A549 (cell line): ENCODE measurements around the gene PTPRG. TPM values are rescaled to one million over a fixed set of nuclear protein-coding genes. Genes with fewer than 3 reads are reported as not detected.

Source experiments
- ATAC-seq, 2 experiments: fragments of 200-7000 bp in 1 of 2; fragments of >200 bp in 1 of 2; cut with Nextera tagmentation in 1 of 2; cut with Tn5 transposase in 1 of 2; 3 replicates each; pipeline versions ENCODE4 v1.8.0 to v1.9.1; 2018 to 2020; ENCODE audit warnings: mild to moderate bottlenecking in 1 of 2, moderate library complexity in 1 of 2
- CTCF ChIA-PET: fragments of 300-600 bp; sonication (Branson Sonifier 250); formaldehyde crosslinking; extraction: SDS; loops from one replicate; lab custom pipeline; 2021; ENCODE audit warnings: antibody characterized with exemption, inconsistent platforms; lab: Yijun Ruan, JAX
- POLR2A ChIA-PET: fragments of 350-600 bp; formaldehyde crosslinking; extraction: SDS; loops from one replicate; lab custom pipeline; 2021; ENCODE audit warnings: antibody characterized with exemption, inconsistent platforms; lab: Yijun Ruan, JAX
- DNase-seq, 2 experiments: peaks; one replicate each; pipeline versions ENCODE4 v3.0.0 to v3.0.0-alpha.2; 2011 to 2016; ENCODE audit warnings: low read depth in 1 of 2, low spot score in 1 of 2
- FAIRE-seq: peaks from 2 replicates; lab custom pipeline; 2011; peaks lifted over from hg19 to GRCh38; lab: Jason Lieb, UNC
- H3K27ac ChIP-seq, 2 experiments: fragments of >200 bp; sonication (Bioruptor Twin); formaldehyde crosslinking; 3 replicates each; pipeline ENCODE4 v1.5.1; 2016 to 2017
- H3K4me1 ChIP-seq: fragments of >200 bp; sonication (Bioruptor Twin); formaldehyde crosslinking; 3 replicates; pipeline ENCODE4 v1.6.1; 2016
- H3K4me2 ChIP-seq: fragments of >200 bp; sonication (Bioruptor Twin); formaldehyde crosslinking; 3 replicates; pipeline ENCODE4 v1.6.1; 2016
- H3K4me3 ChIP-seq: fragments of >200 bp; sonication (Bioruptor Twin); formaldehyde crosslinking; 3 replicates; pipeline ENCODE4 v1.5.1; 2016
- H3K9me3 ChIP-seq: fragments of >200 bp; sonication (Bioruptor Twin); formaldehyde crosslinking; 3 replicates; pipeline ENCODE4 v1.6.1; 2016
- ATOH8 ChIP-seq: fragments of 250-450 bp; sonication (Bioruptor Pico); IDR thresholded peaks from 2 replicates; pipeline ENCODE4 v1.5.0; 2020; ENCODE audit warnings: low read depth, mild to moderate bottlenecking, moderate library complexity
- BCL3 ChIP-seq: fragments of >200 bp; sonication (Bioruptor Twin); formaldehyde crosslinking; IDR thresholded peaks from 3 replicates; pipeline ENCODE4 v1.6.1; 2016
- CBX2 ChIP-seq: fragments of 200-600 bp; sonication (generic); IDR thresholded peaks from 2 replicates; pipeline ENCODE4 v1.6.1; 2016; ENCODE audit warnings: low read depth, mild to moderate bottlenecking, borderline replicate concordance
- CHD4 ChIP-seq: fragments of 200-600 bp; sonication (generic); IDR thresholded peaks from 2 replicates; pipeline ENCODE4 v1.6.1; 2016; ENCODE audit warnings: antibody characterized with exemption, mild to moderate bottlenecking, borderline replicate concordance
- CTCF ChIP-seq: fragments of >200 bp; sonication (Bioruptor Twin); formaldehyde crosslinking; IDR thresholded peaks from 3 replicates; pipeline ENCODE4 v1.5.1; 2016
- E2F6 ChIP-seq: IDR thresholded peaks from 2 replicates; pipeline ENCODE4 v1.6.1; 2012; ENCODE audit warnings: low read depth, borderline replicate concordance
- EHF ChIP-seq: fragments of 250-450 bp; sonication (Bioruptor Pico); IDR thresholded peaks from 2 replicates; pipeline ENCODE4 v1.5.0; 2020; ENCODE audit warnings: mild to moderate bottlenecking
- ELK1 ChIP-seq: fragments of 150-350 bp; IDR thresholded peaks from 2 replicates; pipeline ENCODE4 v1.6.1; 2014; ENCODE audit warnings: low read depth, mild to moderate bottlenecking, low read length
- ESRRA ChIP-seq: fragments of 150-350 bp; IDR thresholded peaks from 2 replicates; pipeline ENCODE4 v1.6.1; 2014; ENCODE audit warnings: mild to moderate bottlenecking, low read length, borderline replicate concordance
- FOSB ChIP-seq: fragments of 250-450 bp; sonication (Bioruptor Pico); IDR thresholded peaks from 2 replicates; pipeline ENCODE4 v1.5.0; 2020; ENCODE audit warnings: mild to moderate bottlenecking, moderate library complexity
- FOSL2 ChIP-seq, 2 experiments: fragments of 450-650 bp in 1 of 2; fragments of >200 bp in 1 of 2; sonication (Bioruptor Twin) in 1 of 2; formaldehyde crosslinking; IDR thresholded peaks; 2 replicates each; pipeline versions ENCODE4 v1.5.0 to v1.6.1; 2016 to 2020; ENCODE audit warnings: mild to moderate bottlenecking in 1 of 2, moderate library complexity in 1 of 2
- HOXA7 ChIP-seq: fragments of 250-450 bp; sonication (Bioruptor Pico); IDR thresholded peaks from 2 replicates; pipeline ENCODE4 v1.5.0; 2020; ENCODE audit warnings: mild to moderate bottlenecking, moderate library complexity
- JUN ChIP-seq, 2 experiments: fragments of >200 bp; sonication (Bioruptor Twin); formaldehyde crosslinking; IDR thresholded peaks; 2 replicates in 1 of 2; 3 replicates in 1 of 2; pipeline ENCODE4 v1.6.1; 2016 to 2017
- MAZ ChIP-seq: fragments of 150-350 bp; IDR thresholded peaks from 2 replicates; pipeline ENCODE4 v1.6.1; 2014; ENCODE audit warnings: antibody characterized with exemption, low read depth, low read length, borderline replicate concordance
- RAD21 ChIP-seq, 2 experiments: fragments of >200 bp in 1 of 2; sonication (Bioruptor Twin) in 1 of 2; formaldehyde crosslinking in 1 of 2; IDR thresholded peaks in 1 of 2; conservative IDR thresholded peaks in 1 of 2; 2 replicates in 1 of 2; 3 replicates in 1 of 2; pipeline ENCODE4 v1.6.1; 2012 to 2018; ENCODE audit warnings: inconsistent platforms in 1 of 2
- REST ChIP-seq: fragments of 200-600 bp; sonication (generic); IDR thresholded peaks from 2 replicates; pipeline ENCODE4 v1.6.1; 2016; ENCODE audit warnings: antibody characterized with exemption, mild to moderate bottlenecking, moderate library complexity
- RNF2 ChIP-seq: fragments of 200-600 bp; sonication (generic); IDR thresholded peaks from 2 replicates; pipeline ENCODE4 v1.6.1; 2016; ENCODE audit warnings: low read depth, mild to moderate bottlenecking, antibody characterized with exemption, moderate library complexity, borderline replicate concordance
- SMC3 ChIP-seq: fragments of >200 bp; sonication (Bioruptor Twin); formaldehyde crosslinking; IDR thresholded peaks from 3 replicates; pipeline ENCODE4 v1.6.1; 2018; ENCODE audit warnings: inconsistent platforms
- WGBS: methylation state at CpG from one replicate; pipeline ENCODE4 v1.1.6; 2017; ENCODE audit errors: missing lambda C conversion rate; 5-methylcytosine and 5-hydroxymethylcytosine counted together
- polyA plus RNA-seq, 4 experiments: library from polyadenylated mRNA; depleted of rRNA in 3 of 4; stranded (reverse); fragments of >200 nt; fragmentation: RNase III in 1 of 4; extraction: RNeasy Plus Mini Kit Qiagen cat#74134 plus additional on column Dnase treatment in 1 of 4; gene quantifications; 2 replicates in 3 of 4; 3 replicates in 1 of 4; pipeline ENCODE4 v1.2.3, GENCODE V29; 2011 to 2017

PTPRG gene
- polyA plus RNA-seq, 2 of the 4 experiments (the other 2 are of a cell fraction) = 4.5 to 4.8 TPM

- no peak for ATAC-seq
- Histone ChIP-seq H3K27ac (no peak overlapping the region), H3K4me3 (no peak overlapping the region), H3K4me1 (peaks cover 6% of the 10 kb centered on the region; the same call in 1 of the 3 replicates), H3K9me3 (no peaks in the 10 kb centered on the region), H3K4me2 (no peak overlapping the region)
- FAIRE-seq = no peak
- no peak for TF ChIP-seq FOSL2 (IDR thresholded peaks at IDR 0.05)
- TF ChIP-seq FOSL2 (CRISPR knock-in tag; IDR thresholded peaks at IDR 0.05) = no peak
- TF ChIP-seq ESRRA = no peak
- no peak for TF ChIP-seq CBX2
- TF ChIP-seq RAD21 (conservative IDR thresholded peaks at IDR 0.05 in 1 of 2, IDR thresholded peaks at IDR 0.05 in 1 of 2) = no peak
- TF ChIP-seq HOXA7 (CRISPR knock-in tag) = no peak
- no peak for TF ChIP-seq ELK1
- TF ChIP-seq REST = no peak
- no peak for TF ChIP-seq EHF
- TF ChIP-seq SMC3 = no peak
- TF ChIP-seq MAZ = no peak
- 30% methylated on average over 4 of the region's 4 CpGs for WGBS
- ChIA-PET POLR2A (no interaction called here), CTCF (no interaction called here)
- DNase-seq = no peak
These were observed 435.7 kb downstream of the PTPRG start for GRCh38 chr3:61997101-61997500.

- Histone ChIP-seq H3K4me2 (no peak overlapping the region), H3K4me3 (no peak overlapping the region), H3K27ac (no peak overlapping the region), H3K9me3 (no peaks in the 10 kb centered on the region), H3K4me1 (no peaks in the 10 kb centered on the region)
- ChIA-PET POLR2A (no interaction called here), CTCF (no interaction called here)
- 20% methylated on average over 1 of the region's 1 CpG for WGBS
- DNase-seq (no peak), FAIRE-seq (no peak), ATAC-seq (no peak)
- TF ChIP-seq BCL3 (no peak), FOSL2 (IDR thresholded peaks at IDR 0.05) (no peak), FOSL2 (CRISPR knock-in tag; IDR thresholded peaks at IDR 0.05) (no peak), CHD4 (no peak), RNF2 (no peak), HOXA7 (CRISPR knock-in tag) (no peak), JUN (IDR thresholded peaks at IDR 0.05) (no peak), CTCF (no peak), E2F6 (no peak), ATOH8 (no peak), EHF (no peak), FOSB (CRISPR knock-in tag) (no peak)
These were observed 442.5 kb downstream of the PTPRG start for GRCh38 chr3:62003835-62004234.
